IMR-90 (cell line): ENCODE results near the gene EXOC4. TPM values are rescaled to one million over a fixed set of nuclear protein-coding genes. Genes with fewer than 3 reads are reported as not detected.

Experiments
- ATAC-seq: fragments of 200-7000 bp; cut with Tn5 transposase; 2 replicates; pipeline ENCODE4 v1.9.1; 2020; ENCODE audit warnings: low read depth, mild to moderate bottlenecking, moderate library complexity
- BruUV-seq: library from RNA; stranded (reverse); fragments of 400-500 nt; replicated peaks from 2 replicates; lab custom pipeline; 2021; lab: Mats Ljungman, UMichigan
- CTCF ChIA-PET: fragments of 300-600 bp; formaldehyde crosslinking; extraction: SDS; loops from one replicate; lab custom pipeline; 2021; ENCODE audit warnings: antibody characterized with exemption; lab: Yijun Ruan, JAX
- POLR2A ChIA-PET: fragments of 300-600 bp; sonication (Branson Sonifier 250); formaldehyde crosslinking; loops from one replicate; lab custom pipeline; 2022; ENCODE audit warnings: antibody characterized with exemption; ENCODE audit not compliant: unreplicated experiment; lab: Charles Lee
- DNase-seq: peaks from one replicate; pipeline ENCODE4 v3.0.0; 2013
- H2AFZ ChIP-seq: replicated peaks from 2 replicates; pipeline ENCODE3; 2013; ENCODE audit warnings: low read length, mild to moderate bottlenecking; ENCODE audit not compliant: poor library complexity
- H2AK5ac ChIP-seq: 2 replicates; pipeline ENCODE4 v1.6.1; 2013; ENCODE audit warnings: low read depth, low read length, inconsistent platforms
- H2AK9ac ChIP-seq: replicated peaks from 2 replicates; pipeline ENCODE3; 2013; ENCODE audit warnings: mild to moderate bottlenecking, low read depth, low read length, moderate library complexity; ENCODE audit not compliant: poor library complexity
- H2BK120ac ChIP-seq: 2 replicates; pipeline ENCODE4 v1.6.1; 2013; ENCODE audit warnings: low read depth, low read length, inconsistent platforms
- H2BK15ac ChIP-seq: 3 replicates; pipeline ENCODE4 v1.6.1; 2013; ENCODE audit warnings: low read depth, low read length, inconsistent platforms
- H2BK20ac ChIP-seq: 2 replicates; pipeline ENCODE4 v1.6.1; 2013; ENCODE audit warnings: low read depth, mild to moderate bottlenecking, inconsistent platforms, low read length, moderate library complexity
- H2BK5ac ChIP-seq: 2 replicates; pipeline ENCODE4 v1.6.1; 2013; ENCODE audit warnings: mild to moderate bottlenecking, low read depth, low read length, inconsistent platforms; ENCODE audit not compliant: poor library complexity, severe bottlenecking
- H3K14ac ChIP-seq: replicated peaks from 2 replicates; pipeline ENCODE4 v1.6.1; 2013; ENCODE audit warnings: low read depth, low read length, inconsistent platforms
- H3K18ac ChIP-seq: 2 replicates; pipeline ENCODE4 v1.6.1; 2013; ENCODE audit warnings: low read depth, low read length, control low read depth
- H3K23ac ChIP-seq: 2 replicates; pipeline ENCODE4 v1.6.1; 2013; ENCODE audit warnings: low read depth, low read length, inconsistent platforms
- H3K27ac ChIP-seq: 2 replicates; pipeline ENCODE4 v1.5.1; 2013; ENCODE audit warnings: mild to moderate bottlenecking, control low read depth, low read length; ENCODE audit not compliant: insufficient read depth
- H3K27me3 ChIP-seq: 2 replicates; pipeline ENCODE4 v1.6.1; 2013; ENCODE audit warnings: low read length; ENCODE audit not compliant: control insufficient read depth, insufficient read depth
- H3K36me3 ChIP-seq: 2 replicates; pipeline ENCODE4 v1.6.1; 2013; ENCODE audit warnings: low read length, mixed read lengths; ENCODE audit not compliant: control insufficient read depth, insufficient read depth
- H3K4ac ChIP-seq: 2 replicates; pipeline ENCODE4 v1.6.1; 2013; ENCODE audit warnings: low read depth, low read length, inconsistent platforms
- H3K4me1 ChIP-seq: 2 replicates; pipeline ENCODE4 v1.6.1; 2013; ENCODE audit warnings: low read length, mixed read lengths; ENCODE audit not compliant: control insufficient read depth, insufficient read depth
- H3K4me2 ChIP-seq: 2 replicates; pipeline ENCODE4 v1.6.1; 2013; ENCODE audit warnings: low read depth, mild to moderate bottlenecking, control low read depth, low read length, moderate library complexity
- H3K4me3 ChIP-seq: 2 replicates; pipeline ENCODE4 v1.5.1; 2013; ENCODE audit warnings: low read depth, mild to moderate bottlenecking, control low read depth, low read length, moderate library complexity; ENCODE audit not compliant: insufficient read depth
- H3K56ac ChIP-seq: 2 replicates; pipeline ENCODE4 v1.6.1; 2013; ENCODE audit warnings: low read length, inconsistent platforms; ENCODE audit not compliant: insufficient read depth; ENCODE audit errors: extremely low read depth
- H3K79me1 ChIP-seq, 2 experiments: 2 replicates each; pipeline ENCODE4 v1.6.1; 2013; ENCODE audit warnings: low read length in 2 of 2, inconsistent platforms in 1 of 2, low read depth in 1 of 2
- H3K9ac ChIP-seq: 2 replicates; pipeline ENCODE4 v1.6.1; 2013; ENCODE audit warnings: low read depth, low read length, control low read depth
- H3K9me1 ChIP-seq: 2 replicates; pipeline ENCODE4 v1.6.1; 2013; ENCODE audit warnings: low read length, inconsistent platforms; ENCODE audit not compliant: insufficient read depth
- H3K9me3 ChIP-seq: 2 replicates; pipeline ENCODE4 v1.6.1; 2013; ENCODE audit warnings: low read length; ENCODE audit not compliant: control insufficient read depth, insufficient read depth
- H4K20me1 ChIP-seq: 2 replicates; pipeline ENCODE4 v1.6.1; 2013; ENCODE audit warnings: low read length, inconsistent platforms; ENCODE audit not compliant: insufficient read depth
- H4K5ac ChIP-seq: 2 replicates; pipeline ENCODE4 v1.6.1; 2013; ENCODE audit warnings: mild to moderate bottlenecking, low read depth, low read length, control low read depth
- H4K8ac ChIP-seq, 2 experiments: 2 replicates each; pipeline ENCODE4 v1.6.1; 2013; ENCODE audit warnings: low read depth in 2 of 2, low read length in 2 of 2, control low read depth in 1 of 2, inconsistent platforms in 1 of 2
- H4K91ac ChIP-seq: 2 replicates; pipeline ENCODE4 v1.6.1; 2013; ENCODE audit warnings: low read depth, low read length, inconsistent platforms; ENCODE audit not compliant: insufficient read depth
- MAFK ChIP-seq: IDR thresholded peaks from 2 replicates; pipeline ENCODE4 v1.6.1; 2012; ENCODE audit warnings: low read depth, low read length, improper control_type of control experiment
- MAZ ChIP-seq: IDR thresholded peaks from 2 replicates; pipeline ENCODE4 v1.6.1; 2012; ENCODE audit warnings: low read depth, mild to moderate bottlenecking, low read length, improper control_type of control experiment, moderate library complexity, borderline replicate concordance
- MXI1 ChIP-seq: IDR thresholded peaks from 2 replicates; pipeline ENCODE4 v1.6.1; 2012; ENCODE audit warnings: low read depth, mild to moderate bottlenecking, low read length, moderate library complexity, borderline replicate concordance
- POLR2A ChIP-seq: IDR thresholded peaks from 2 replicates; pipeline ENCODE4 v1.6.1; 2012; ENCODE audit warnings: mild to moderate bottlenecking, low read depth, low read length
- RAD21 ChIP-seq: IDR thresholded peaks from 2 replicates; pipeline ENCODE4 v1.6.1; 2012; ENCODE audit warnings: low read length, improper control_type of control experiment
- SMC3 ChIP-seq: fragments of 150-350 bp; IDR thresholded peaks from 2 replicates; pipeline ENCODE4 v1.6.1; 2016; ENCODE audit warnings: low read depth, mild to moderate bottlenecking, antibody characterized with exemption, low read length, moderate library complexity
- WGBS, 2 experiments: methylation state at CpG; one replicate each; pipeline versions ENCODE4 v1.1.5 to v1.1.7; 2013; ENCODE audit warnings: missing lambda C conversion rate in 2 of 2; ENCODE audit not compliant: insufficient read length in 1 of 2; ENCODE audit errors: extremely low coverage in 2 of 2; 5-methylcytosine and 5-hydroxymethylcytosine counted together
- dilution Hi-C: fragments of 300-500 bp; cut with HindIII; formaldehyde crosslinking; loops from one replicate; pipeline ENCODE4 v1.14.3; 2018; ENCODE audit warnings: low sequenced_read_pairs; ENCODE audit not compliant: unreplicated experiment
- in situ Hi-C: fragments of 300-500 bp; cut with MboI; formaldehyde crosslinking; loops from 3 replicates; pipeline ENCODE4 v1.14.3; 2019; ENCODE audit warnings: low sequenced_read_pairs, inconsistent platforms, mixed read lengths
- intact Hi-C: fragments of 100-400 bp; cut with micrococcal nuclease; formaldehyde crosslinking; loops from 2 replicates; pipeline ENCODE4 v1.10.0; 2022
- polyA plus RNA-seq, 3 experiments: library from polyadenylated mRNA; depleted of rRNA; stranded (reverse); fragments of >200 nt; gene quantifications; 2 replicates each; pipeline ENCODE4 v1.2.3, GENCODE V29; 2012; ENCODE audit warnings: low replicate concordance in 1 of 3
- total RNA-seq: library from RNA; depleted of rRNA; stranded (reverse); fragments of >200 nt; gene quantifications from 2 replicates; pipeline ENCODE4 v1.2.3, GENCODE V29; 2012

Gene EXOC4
- total and polyA plus RNA-seq, 2 of the 4 experiments (the other 2 are of a cell fraction): 25.4 to 94.6 TPM

- CTCF ChIA-PET: no interaction called here
- no peaks in the 10 kb centered on the region for H3K4me1 ChIP-seq
- POLR2A ChIA-PET: no interaction called here
Observed at GRCh38 chr7:133623721-133624120, 370.8 kb downstream of the EXOC4 start.

More at GRCh38 chr7:133623721-133624120, 370.8 kb downstream of the EXOC4 start:
- Histone ChIP-seq H3K79me1 (0 out of 4 replicates have a peak, but pooled peaks cover 0 to 4% of the 10 kb centered on the region in 2 experiments), H2AK9ac (no peak overlapping the region), H2BK5ac (no peak overlapping the region), H4K5ac (no peak overlapping the region), H2BK20ac (no peak overlapping the region), H3K14ac (no peak overlapping the region), H3K4me2 (no peak overlapping the region), H3K27me3 (no peaks in the 10 kb centered on the region), H2BK120ac (no peak overlapping the region), H2AFZ (no peak overlapping the region), H2BK15ac (no peak overlapping the region), H3K23ac (no peak overlapping the region), H3K27ac (no peak overlapping the region), H4K91ac (no peak overlapping the region), H4K8ac (no peak overlapping the region), H2AK5ac (no peak overlapping the region), H3K9me3 (no peaks in the 10 kb centered on the region), H4K20me1 (no peaks in the 10 kb centered on the region), H3K56ac (no peak overlapping the region), H3K9me1 (no peaks in the 10 kb centered on the region), H3K4ac (no peak overlapping the region), H3K36me3 (no peaks in the 10 kb centered on the region), H3K4me3 (no peak overlapping the region), H3K9ac (no peak overlapping the region), H3K18ac (no peak overlapping the region)
- dilution Hi-C loops (no loop called here), intact Hi-C loops (no loop called here), in situ Hi-C loops (no loop called here)
- no CpG with 5 or more reads among the region's 1 CpG for WGBS, 2 experiments
- ATAC-seq (no peak), DNase-seq (no peak)
- no TSS peak for BruUV-seq
- TF ChIP-seq MAZ: no peak
- TF ChIP-seq MAFK: no peak
- no peak for TF ChIP-seq RAD21
- TF ChIP-seq MXI1: no peak
- no peak for TF ChIP-seq SMC3
- TF ChIP-seq POLR2A: no peak
